ENCODE results near the gene ADAD2. TPM values are rescaled to one million over a fixed set of nuclear protein-coding genes. Genes with fewer than 3 reads are reported as not detected.
"Not testable (repeated sequence)": the region's sequence is repeated elsewhere in the genome, so short reads cannot be mapped to it uniquely, and the experiment has no call there.

Gene ADAD2
- total RNA-seq, 2 experiments from 2014 or later, result not detected

- Histone ChIP-seq H2AFZ (ENCODE audit: low read length) (no peak overlapping the region), H3K4me2 (ENCODE audit: low read length) (no peak overlapping the region), H3K9me3 (ENCODE audit: low read length) (no peaks in the 10 kb centered on the region), H3K4me3 (ENCODE audit: low read depth, low read length, poor library complexity, severe bottlenecking) (no peak overlapping the region), H3K9me2 (ENCODE audit: insufficient read depth, low read length) (no peaks in the 10 kb centered on the region), H3K36me3 (ENCODE audit: insufficient read depth, low read length) (no peaks in the 10 kb centered on the region), H3K79me2 (ENCODE audit: insufficient read depth, low read depth, low read length) (no peaks in the 10 kb centered on the region), H4K20me1 (ENCODE audit: insufficient read depth, low read length) (no peaks in the 10 kb centered on the region), H3K4me1 (ENCODE audit: insufficient read depth, low read length, poor library complexity, severe bottlenecking) (no peaks in the 10 kb centered on the region), H3K27ac (ENCODE audit: low read depth, low read length, poor library complexity, severe bottlenecking) (no peak overlapping the region)
- TF ChIP-seq CTCF (conservative IDR thresholded peaks at IDR 0.05; ENCODE audit: low read length) (no peak), EZH2phosphoT487 (IDR thresholded peaks at IDR 0.05; ENCODE audit: borderline replicate concordance, low read depth, low read length) (no peak)
- ChIA-PET POLR2A (no interaction called here), CTCF (ENCODE audit: unreplicated experiment) (no interaction called here)
- intact Hi-C loops (cut with micrococcal nuclease; ENCODE audit: unreplicated experiment), result no loop called here
- no peak for DNase-seq (ENCODE audit: low spot score)
- no TSS peak for BruUV-seq (replicated peaks)
Measured at GRCh38 chr16:84199861-84200260, 8.9 kb downstream of the ADAD2 start.

- H4K20me1 ChIP-seq (ENCODE audit: insufficient read depth, low read length); BruUV-seq (replicated peaks); H3K36me3 ChIP-seq (ENCODE audit: insufficient read depth, low read length); intact Hi-C loops (cut with micrococcal nuclease; ENCODE audit: unreplicated experiment); H3K4me1 ChIP-seq (ENCODE audit: insufficient read depth, low read length, poor library complexity, severe bottlenecking); H3K4me3 ChIP-seq (ENCODE audit: low read depth, low read length, poor library complexity, severe bottlenecking); H3K79me2 ChIP-seq (ENCODE audit: insufficient read depth, low read depth, low read length); H3K9me2 ChIP-seq (ENCODE audit: insufficient read depth, low read length); H3K9me3 ChIP-seq (ENCODE audit: low read length); H2AFZ ChIP-seq (ENCODE audit: low read length); H3K4me2 ChIP-seq (ENCODE audit: low read length); DNase-seq (ENCODE audit: low spot score); H3K27ac ChIP-seq (ENCODE audit: low read depth, low read length, poor library complexity, severe bottlenecking); CTCF ChIA-PET (ENCODE audit: unreplicated experiment): not testable (repeated sequence)
- POLR2A ChIA-PET, result interaction anchor here (0.6 kb wide), 1 partner anchor 17 kb away, joined by 3 read pairs; the partner anchor contains the start of gene TAF1C
Measured at GRCh38 chr16:84204551-84204950, 13.6 kb downstream of the ADAD2 start.

- H3K79me2 ChIP-seq (ENCODE audit: insufficient read depth, low read depth, low read length); POLR2A ChIA-PET; H3K4me1 ChIP-seq (ENCODE audit: insufficient read depth, low read length, poor library complexity, severe bottlenecking): not testable (repeated sequence)
Measured at GRCh38 chr16:84205123-84205522, 14.2 kb downstream of the ADAD2 start.

GRCh38 chr16:84205976-84206691 is 15.2 kb downstream of the ADAD2 start:
- TF ChIP-seq CTCF (conservative IDR thresholded peaks at IDR 0.05; ENCODE audit: low read length), result no peak
- no peak for TF ChIP-seq EZH2phosphoT487 (IDR thresholded peaks at IDR 0.05; ENCODE audit: borderline replicate concordance, low read depth, low read length)
- no peaks in the 10 kb centered on the region for H3K79me2 ChIP-seq (ENCODE audit: insufficient read depth, low read depth, low read length)
- CTCF ChIA-PET (ENCODE audit: unreplicated experiment), result no interaction called here
- no peak overlapping the region for H3K27ac ChIP-seq (ENCODE audit: low read depth, low read length, poor library complexity, severe bottlenecking)
- H3K4me1 ChIP-seq (ENCODE audit: insufficient read depth, low read length, poor library complexity, severe bottlenecking), result no peaks in the 10 kb centered on the region
- DNase-seq (ENCODE audit: low spot score), result no peak
- H3K36me3 ChIP-seq (ENCODE audit: insufficient read depth, low read length), result no peaks in the 10 kb centered on the region
- POLR2A ChIA-PET, result no interaction called here
- no peak overlapping the region for H2AFZ ChIP-seq (ENCODE audit: low read length)
- H3K4me2 ChIP-seq (ENCODE audit: low read length), result no peak overlapping the region
- H3K9me3 ChIP-seq (ENCODE audit: low read length), result no peaks in the 10 kb centered on the region
- no peak overlapping the region for H3K4me3 ChIP-seq (ENCODE audit: low read depth, low read length, poor library complexity, severe bottlenecking)
- intact Hi-C loops (cut with micrococcal nuclease; ENCODE audit: unreplicated experiment), result no loop called here
- H3K9me2 ChIP-seq (ENCODE audit: insufficient read depth, low read length), result no peaks in the 10 kb centered on the region
- no TSS peak for BruUV-seq (replicated peaks)
- H4K20me1 ChIP-seq (ENCODE audit: insufficient read depth, low read length), result no peaks in the 10 kb centered on the region

More at GRCh38 chr16:84205123-84205522, 14.2 kb downstream of the ADAD2 start:
- CTCF ChIA-PET (ENCODE audit: unreplicated experiment); H2AFZ ChIP-seq (ENCODE audit: low read length); BruUV-seq (replicated peaks); H3K4me2 ChIP-seq (ENCODE audit: low read length); intact Hi-C loops (cut with micrococcal nuclease; ENCODE audit: unreplicated experiment); H3K4me3 ChIP-seq (ENCODE audit: low read depth, low read length, poor library complexity, severe bottlenecking); H3K9me2 ChIP-seq (ENCODE audit: insufficient read depth, low read length); H4K20me1 ChIP-seq (ENCODE audit: insufficient read depth, low read length); H3K27ac ChIP-seq (ENCODE audit: low read depth, low read length, poor library complexity, severe bottlenecking); DNase-seq (ENCODE audit: low spot score); H3K36me3 ChIP-seq (ENCODE audit: insufficient read depth, low read length); H3K9me3 ChIP-seq (ENCODE audit: low read length): not testable (repeated sequence)
